ENCODE results near the gene PTPRN2.

GRCh38 chr7:157514746-157515145 is 1072.9 kb downstream of the PTPRN2 start:
- TF ChIP-seq, protein P1, sequence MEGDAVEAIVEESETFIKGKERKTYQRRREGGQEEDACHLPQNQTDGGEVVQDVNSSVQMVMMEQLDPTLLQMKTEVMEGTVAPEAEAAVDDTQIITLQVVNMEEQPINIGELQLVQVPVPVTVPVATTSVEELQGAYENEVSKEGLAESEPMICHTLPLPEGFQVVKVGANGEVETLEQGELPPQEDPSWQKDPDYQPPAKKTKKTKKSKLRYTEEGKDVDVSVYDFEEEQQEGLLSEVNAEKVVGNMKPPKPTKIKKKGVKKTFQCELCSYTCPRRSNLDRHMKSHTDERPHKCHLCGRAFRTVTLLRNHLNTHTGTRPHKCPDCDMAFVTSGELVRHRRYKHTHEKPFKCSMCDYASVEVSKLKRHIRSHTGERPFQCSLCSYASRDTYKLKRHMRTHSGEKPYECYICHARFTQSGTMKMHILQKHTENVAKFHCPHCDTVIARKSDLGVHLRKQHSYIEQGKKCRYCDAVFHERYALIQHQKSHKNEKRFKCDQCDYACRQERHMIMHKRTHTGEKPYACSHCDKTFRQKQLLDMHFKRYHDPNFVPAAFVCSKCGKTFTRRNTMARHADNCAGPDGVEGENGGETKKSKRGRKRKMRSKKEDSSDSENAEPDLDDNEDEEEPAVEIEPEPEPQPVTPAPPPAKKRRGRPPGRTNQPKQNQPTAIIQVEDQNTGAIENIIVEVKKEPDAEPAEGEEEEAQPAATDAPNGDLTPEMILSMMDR (conservative IDR thresholded peaks at IDR 0.05; ENCODE audit: low read length), result no peak
- TF ChIP-seq EZH2phosphoT487 (IDR thresholded peaks at IDR 0.05; ENCODE audit: borderline replicate concordance, low read depth, low read length), result no peak

All from OCI-LY7 (cell line).